HEK293T (cell line): ENCODE results near the gene DPH2.
A peak's percentile ranks its signal among the peaks of the same experiment; 100 is the strongest.

Experiments used
- CTCF ChIA-PET: fragments of 350-600 bp; formaldehyde crosslinking; extraction: SDS; loops from one replicate; lab custom pipeline; 2021; ENCODE audit warnings: antibody characterized with exemption, inconsistent platforms; lab: Yijun Ruan, JAX
- POLR2A ChIA-PET: fragments of 350-600 bp; formaldehyde crosslinking; extraction: SDS; loops from one replicate; lab custom pipeline; 2020; ENCODE audit warnings: antibody characterized with exemption, inconsistent platforms; lab: Yijun Ruan, JAX
- DNase-seq: peaks from one replicate; pipeline ENCODE4 v3.0.0; 2012; ENCODE audit warnings: mixed read lengths; ENCODE audit errors: extremely low spot score
- ARNT ChIP-seq: fragments of 450-650 bp; IDR thresholded peaks from 2 replicates; pipeline ENCODE4 v1.6.1; 2017; ENCODE audit warnings: mild to moderate bottlenecking
- BHLHE40 ChIP-seq: fragments of 450-650 bp; IDR thresholded peaks from 2 replicates; pipeline ENCODE4 v1.6.1; 2016; ENCODE audit warnings: mild to moderate bottlenecking, moderate library complexity, borderline replicate concordance
- CTBP1 ChIP-seq: fragments of 450-650 bp; IDR thresholded peaks from 2 replicates; pipeline ENCODE4 v1.6.1; 2016; ENCODE audit warnings: borderline replicate concordance
- ELF4 ChIP-seq: fragments of 450-650 bp; IDR thresholded peaks from 2 replicates; pipeline ENCODE4 v1.6.1; 2017; ENCODE audit warnings: antibody characterized with exemption
- FOXA1 ChIP-seq: fragments of 450-650 bp; IDR thresholded peaks from 2 replicates; pipeline ENCODE4 v1.6.1; 2016; ENCODE audit warnings: mild to moderate bottlenecking
- FOXK2 ChIP-seq: fragments of 450-650 bp; IDR thresholded peaks from 2 replicates; pipeline ENCODE4 v1.6.1; 2016; ENCODE audit warnings: mild to moderate bottlenecking
- FOXM1 ChIP-seq: fragments of 450-650 bp; IDR thresholded peaks from 2 replicates; pipeline ENCODE4 v1.6.1; 2017; ENCODE audit warnings: mild to moderate bottlenecking, borderline replicate concordance
- HDGF ChIP-seq: fragments of 450-650 bp; IDR thresholded peaks from 2 replicates; pipeline ENCODE4 v1.6.1; 2017; ENCODE audit warnings: antibody characterized with exemption, borderline replicate concordance
- L3MBTL2 ChIP-seq: fragments of 450-650 bp; conservative IDR thresholded peaks from 2 replicates; pipeline ENCODE4 v1.6.1; 2016; ENCODE audit warnings: mild to moderate bottlenecking
- LEF1 ChIP-seq: fragments of 450-650 bp; IDR thresholded peaks from 2 replicates; pipeline ENCODE4 v1.6.1; 2017; ENCODE audit warnings: mild to moderate bottlenecking, borderline replicate concordance
- NFRKB ChIP-seq: fragments of 450-650 bp; IDR thresholded peaks from 2 replicates; pipeline ENCODE4 v1.6.1; 2016; ENCODE audit warnings: mild to moderate bottlenecking, moderate library complexity
- SP1 ChIP-seq: fragments of 450-650 bp; IDR thresholded peaks from 2 replicates; pipeline ENCODE4 v1.6.1; 2017
- SUZ12 ChIP-seq: fragments of 450-650 bp; IDR thresholded peaks from 2 replicates; pipeline ENCODE4 v1.6.1; 2016; ENCODE audit warnings: mild to moderate bottlenecking
- TARDBP ChIP-seq: fragments of 450-650 bp; IDR thresholded peaks from 2 replicates; pipeline ENCODE4 v1.6.1; 2016
- ZNF384 ChIP-seq: fragments of 450-650 bp; IDR thresholded peaks from 2 replicates; pipeline ENCODE4 v1.6.1; 2016
- TF ChIP-seq, protein P1 (sequence below): fragments of 450-650 bp; IDR thresholded peaks from 2 replicates; pipeline ENCODE4 v1.6.1; 2016

Gene DPH2

DNA sequence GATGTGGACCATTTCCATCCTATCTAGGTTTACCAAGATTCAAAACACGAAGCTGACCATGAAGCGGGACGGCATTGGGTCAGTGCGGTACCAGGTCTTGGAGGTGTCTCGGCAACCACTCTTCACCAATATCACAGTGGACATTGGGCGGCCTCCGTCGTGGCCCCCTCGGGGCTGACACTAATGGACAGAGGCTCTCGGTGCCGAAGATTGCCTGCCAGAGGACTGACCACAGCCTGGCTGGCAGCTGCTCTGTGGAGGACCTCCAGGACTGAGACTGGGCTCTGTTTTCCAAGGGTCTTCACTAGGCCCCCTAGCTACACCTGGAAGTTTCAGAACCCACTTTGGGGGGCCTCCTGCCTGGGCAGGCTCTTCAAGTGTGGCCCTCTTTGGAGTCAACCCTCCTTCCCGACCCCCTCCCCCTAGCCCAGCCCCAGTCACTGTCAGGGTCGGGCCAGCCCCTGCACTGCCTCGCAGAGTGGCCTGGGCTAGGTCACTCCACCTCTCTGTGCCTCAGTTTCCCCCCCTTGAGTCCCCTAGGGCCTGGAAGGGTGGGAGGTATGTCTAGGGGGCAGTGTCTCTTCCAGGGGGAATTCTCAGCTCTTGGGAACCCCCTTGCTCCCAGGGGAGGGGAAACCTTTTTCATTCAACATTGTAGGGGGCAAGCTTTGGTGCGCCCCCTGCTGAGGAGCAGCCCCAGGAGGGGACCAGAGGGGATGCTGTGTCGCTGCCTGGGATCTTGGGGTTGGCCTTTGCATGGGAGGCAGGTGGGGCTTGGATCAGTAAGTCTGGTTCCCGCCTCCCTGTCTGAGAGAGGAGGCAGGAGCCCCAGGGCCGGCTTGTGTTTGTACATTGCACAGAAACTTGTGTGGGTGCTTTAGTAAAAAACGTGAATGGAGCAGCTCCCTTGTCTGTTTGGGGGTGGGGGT, 20.7 kb downstream of the DPH2 start:
- ChIA-PET POLR2A (interaction anchor here (1.3 to 1.9 kb wide), 2 partner anchors 12 to 16 kb away, joined by 5 to 6 read pairs; partner anchors contain the start of genes ATP6V0B and B4GALT2), CTCF (interaction anchor here (0.6 kb wide), 1 partner anchor 42 kb away, joined by 3 read pairs; no protein-coding TSS in a partner anchor)
- TF ChIP-seq NFRKB, result no peak
- no peak for TF ChIP-seq FOXK2
- TF ChIP-seq SP1, result no peak
- no peak for DNase-seq

GRCh38 chr1:43991200-43991475, 21.3 kb downstream of the DPH2 start:
- TF ChIP-seq SUZ12 (no peak), FOXM1 (no peak), ELF4 (no peak)
- no peak for DNase-seq
- CTCF ChIA-PET, result no interaction called here
- POLR2A ChIA-PET, result interaction anchor here (1.3 kb wide), 1 partner anchor 16 kb away, joined by 5 read pairs; no protein-coding TSS in a partner anchor

- POLR2A ChIA-PET, result interaction anchor here (0.8 to 1.5 kb wide), 4 partner anchors 14 to 640 kb away, joined by 3 to 5 read pairs (median 4); partner anchors contain the start of gene IPO13
- CTCF ChIA-PET, result interaction anchor here (0.8 to 1.8 kb wide), 3 partner anchors 15 to 57 kb away, joined by 3 to 6 read pairs (median 5); no protein-coding TSS in a partner anchor
- DNase-seq, result peak; percentile 70
- TF ChIP-seq, protein P1, sequence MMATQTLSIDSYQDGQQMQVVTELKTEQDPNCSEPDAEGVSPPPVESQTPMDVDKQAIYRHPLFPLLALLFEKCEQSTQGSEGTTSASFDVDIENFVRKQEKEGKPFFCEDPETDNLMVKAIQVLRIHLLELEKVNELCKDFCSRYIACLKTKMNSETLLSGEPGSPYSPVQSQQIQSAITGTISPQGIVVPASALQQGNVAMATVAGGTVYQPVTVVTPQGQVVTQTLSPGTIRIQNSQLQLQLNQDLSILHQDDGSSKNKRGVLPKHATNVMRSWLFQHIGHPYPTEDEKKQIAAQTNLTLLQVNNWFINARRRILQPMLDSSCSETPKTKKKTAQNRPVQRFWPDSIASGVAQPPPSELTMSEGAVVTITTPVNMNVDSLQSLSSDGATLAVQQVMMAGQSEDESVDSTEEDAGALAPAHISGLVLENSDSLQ, result no peak
- TF ChIP-seq L3MBTL2, result peak; percentile 33
These were observed 21.8 kb downstream of the DPH2 start, which contains the start of gene CCDC24 for GRCh38 chr1:43991476-43992231. CCDC24 (plus strand) TSS chr1:43991599; CDS start chr1:43991879, 280 bp downstream.

GRCh38 chr1:43992232-43992995, 22.6 kb downstream of the DPH2 start:
- no peak for DNase-seq
- CTCF ChIA-PET, result interaction anchor here (0.8 to 2.2 kb wide), 5 partner anchors 14 to 57 kb away, joined by 3 to 7 read pairs (median 5); no protein-coding TSS in a partner anchor
- TF ChIP-seq NFRKB, result no peak
- no peak for TF ChIP-seq BHLHE40
- TF ChIP-seq ARNT, result no peak
- TF ChIP-seq LEF1, result no peak
- TF ChIP-seq CTBP1, result no peak
- TF ChIP-seq L3MBTL2, result no peak
- TF ChIP-seq HDGF, result no peak
- TF ChIP-seq FOXK2, result no peak
- no peak for TF ChIP-seq TARDBP
- TF ChIP-seq FOXM1, result no peak
- no peak for TF ChIP-seq SP1
- no peak for TF ChIP-seq SUZ12
- TF ChIP-seq ZNF384, result no peak
- TF ChIP-seq, protein P1, result no peak
- TF ChIP-seq ELF4, result no peak
- no peak for TF ChIP-seq FOXA1
- POLR2A ChIA-PET, result interaction anchor here (0.8 to 1.5 kb wide), 4 partner anchors 14 to 639 kb away, joined by 3 to 5 read pairs (median 4); partner anchors contain the start of gene IPO13

- TF ChIP-seq SP1, result no peak
- TF ChIP-seq, protein P1, result no peak
- no peak for TF ChIP-seq SUZ12
- TF ChIP-seq FOXM1, result no peak
- no peak for TF ChIP-seq LEF1
- no peak for TF ChIP-seq TARDBP
- TF ChIP-seq L3MBTL2, result no peak
- TF ChIP-seq FOXK2, result no peak
- TF ChIP-seq NFRKB, result no peak
- no peak for TF ChIP-seq ELF4
- no peak for TF ChIP-seq CTBP1
- TF ChIP-seq HDGF, result no peak
- no peak for TF ChIP-seq BHLHE40
- no peak for TF ChIP-seq ARNT
- TF ChIP-seq ZNF384, result no peak
- no peak for TF ChIP-seq FOXA1
- DNase-seq, result no peak
- ChIA-PET POLR2A (no interaction called here), CTCF (interaction anchor here (0.6 to 2.2 kb wide), 5 partner anchors 13 to 659 kb away, joined by 3 to 7 read pairs (median 3); no protein-coding TSS in a partner anchor)
These were observed 23.6 kb downstream of the DPH2 start for GRCh38 chr1:43993206-43993914.
